Measurements from ENCODE around the gene CNN1.

DNA sequence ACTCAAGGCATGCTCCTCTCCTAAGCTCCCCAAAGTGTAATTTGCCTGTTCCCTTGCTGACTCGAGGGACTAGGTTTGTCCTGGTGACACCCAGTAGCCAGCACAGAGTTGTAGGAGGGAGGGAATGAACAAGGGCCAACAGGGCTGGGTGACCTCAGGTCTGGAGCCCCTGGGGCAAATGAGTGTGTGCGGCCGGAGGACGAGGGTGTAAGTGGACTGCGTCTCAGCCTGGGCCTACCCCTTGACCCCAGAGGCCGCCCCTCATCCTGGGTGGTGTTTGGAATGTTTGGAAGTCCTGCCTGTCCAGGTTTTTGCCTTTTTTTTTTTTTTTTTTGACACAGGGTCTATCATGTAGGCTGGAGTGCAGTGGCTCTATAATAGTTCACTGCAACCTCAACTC, 31.7 kb upstream of the CNN1 start:
- TF ChIP-seq POLR2A (IDR thresholded peaks at IDR 0.05), result no peak
- TF ChIP-seq, protein P1, sequence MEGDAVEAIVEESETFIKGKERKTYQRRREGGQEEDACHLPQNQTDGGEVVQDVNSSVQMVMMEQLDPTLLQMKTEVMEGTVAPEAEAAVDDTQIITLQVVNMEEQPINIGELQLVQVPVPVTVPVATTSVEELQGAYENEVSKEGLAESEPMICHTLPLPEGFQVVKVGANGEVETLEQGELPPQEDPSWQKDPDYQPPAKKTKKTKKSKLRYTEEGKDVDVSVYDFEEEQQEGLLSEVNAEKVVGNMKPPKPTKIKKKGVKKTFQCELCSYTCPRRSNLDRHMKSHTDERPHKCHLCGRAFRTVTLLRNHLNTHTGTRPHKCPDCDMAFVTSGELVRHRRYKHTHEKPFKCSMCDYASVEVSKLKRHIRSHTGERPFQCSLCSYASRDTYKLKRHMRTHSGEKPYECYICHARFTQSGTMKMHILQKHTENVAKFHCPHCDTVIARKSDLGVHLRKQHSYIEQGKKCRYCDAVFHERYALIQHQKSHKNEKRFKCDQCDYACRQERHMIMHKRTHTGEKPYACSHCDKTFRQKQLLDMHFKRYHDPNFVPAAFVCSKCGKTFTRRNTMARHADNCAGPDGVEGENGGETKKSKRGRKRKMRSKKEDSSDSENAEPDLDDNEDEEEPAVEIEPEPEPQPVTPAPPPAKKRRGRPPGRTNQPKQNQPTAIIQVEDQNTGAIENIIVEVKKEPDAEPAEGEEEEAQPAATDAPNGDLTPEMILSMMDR (IDR thresholded peaks at IDR 0.05), result no peak

All from heart left ventricle (tissue), 13 donors.